GM23338 (cell line): ENCODE data around the gene GRID1.

ENCODE experiments used
- STAT1 ChIP-seq: IDR thresholded peaks from one replicate; pipeline ENCODE4 v1.6.1; 2016; ENCODE audit warnings: antibody characterized with exemption; ENCODE audit not compliant: unreplicated experiment
- TF ChIP-seq, protein P1 (sequence below): IDR thresholded peaks from one replicate; pipeline ENCODE4 v1.6.1; 2018; ENCODE audit warnings: antibody characterized with exemption; ENCODE audit not compliant: unreplicated experiment
- TF ChIP-seq, protein P2 (sequence below), 2 experiments: fragments of 200-600 bp in 1 of 2; sonication (generic) in 1 of 2; conservative IDR thresholded peaks; 2 replicates each; pipeline versions ENCODE4 v1.5.1 to v1.6.1; 2016 to 2017; ENCODE audit warnings: antibody characterized with exemption in 2 of 2, low read depth in 2 of 2, mild to moderate bottlenecking in 2 of 2, moderate library complexity in 1 of 2

DNA sequence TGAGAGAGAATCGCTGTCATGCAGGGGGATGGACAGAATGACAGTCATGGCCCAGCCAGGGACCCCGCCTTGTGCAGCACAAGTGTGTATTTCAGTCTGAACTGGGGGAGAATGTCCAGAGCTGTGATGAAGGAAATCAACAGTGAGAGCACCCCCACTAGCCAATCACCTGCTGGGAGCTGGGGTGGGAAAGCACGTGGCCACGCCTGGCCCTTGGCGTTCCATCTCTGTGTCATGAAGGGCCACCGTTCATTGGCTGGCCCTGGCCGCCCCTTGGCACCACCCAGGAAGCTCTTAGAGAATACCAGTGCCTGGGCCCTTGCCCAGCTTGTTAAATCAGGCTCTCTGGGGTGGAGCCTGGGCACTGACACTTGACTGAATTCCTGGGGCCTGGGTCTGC is 22.8 kb downstream of the GRID1 start:
- TF ChIP-seq, protein P1, sequence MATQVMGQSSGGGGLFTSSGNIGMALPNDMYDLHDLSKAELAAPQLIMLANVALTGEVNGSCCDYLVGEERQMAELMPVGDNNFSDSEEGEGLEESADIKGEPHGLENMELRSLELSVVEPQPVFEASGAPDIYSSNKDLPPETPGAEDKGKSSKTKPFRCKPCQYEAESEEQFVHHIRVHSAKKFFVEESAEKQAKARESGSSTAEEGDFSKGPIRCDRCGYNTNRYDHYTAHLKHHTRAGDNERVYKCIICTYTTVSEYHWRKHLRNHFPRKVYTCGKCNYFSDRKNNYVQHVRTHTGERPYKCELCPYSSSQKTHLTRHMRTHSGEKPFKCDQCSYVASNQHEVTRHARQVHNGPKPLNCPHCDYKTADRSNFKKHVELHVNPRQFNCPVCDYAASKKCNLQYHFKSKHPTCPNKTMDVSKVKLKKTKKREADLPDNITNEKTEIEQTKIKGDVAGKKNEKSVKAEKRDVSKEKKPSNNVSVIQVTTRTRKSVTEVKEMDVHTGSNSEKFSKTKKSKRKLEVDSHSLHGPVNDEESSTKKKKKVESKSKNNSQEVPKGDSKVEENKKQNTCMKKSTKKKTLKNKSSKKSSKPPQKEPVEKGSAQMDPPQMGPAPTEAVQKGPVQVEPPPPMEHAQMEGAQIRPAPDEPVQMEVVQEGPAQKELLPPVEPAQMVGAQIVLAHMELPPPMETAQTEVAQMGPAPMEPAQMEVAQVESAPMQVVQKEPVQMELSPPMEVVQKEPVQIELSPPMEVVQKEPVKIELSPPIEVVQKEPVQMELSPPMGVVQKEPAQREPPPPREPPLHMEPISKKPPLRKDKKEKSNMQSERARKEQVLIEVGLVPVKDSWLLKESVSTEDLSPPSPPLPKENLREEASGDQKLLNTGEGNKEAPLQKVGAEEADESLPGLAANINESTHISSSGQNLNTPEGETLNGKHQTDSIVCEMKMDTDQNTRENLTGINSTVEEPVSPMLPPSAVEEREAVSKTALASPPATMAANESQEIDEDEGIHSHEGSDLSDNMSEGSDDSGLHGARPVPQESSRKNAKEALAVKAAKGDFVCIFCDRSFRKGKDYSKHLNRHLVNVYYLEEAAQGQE = no peak
- TF ChIP-seq, protein P2, sequence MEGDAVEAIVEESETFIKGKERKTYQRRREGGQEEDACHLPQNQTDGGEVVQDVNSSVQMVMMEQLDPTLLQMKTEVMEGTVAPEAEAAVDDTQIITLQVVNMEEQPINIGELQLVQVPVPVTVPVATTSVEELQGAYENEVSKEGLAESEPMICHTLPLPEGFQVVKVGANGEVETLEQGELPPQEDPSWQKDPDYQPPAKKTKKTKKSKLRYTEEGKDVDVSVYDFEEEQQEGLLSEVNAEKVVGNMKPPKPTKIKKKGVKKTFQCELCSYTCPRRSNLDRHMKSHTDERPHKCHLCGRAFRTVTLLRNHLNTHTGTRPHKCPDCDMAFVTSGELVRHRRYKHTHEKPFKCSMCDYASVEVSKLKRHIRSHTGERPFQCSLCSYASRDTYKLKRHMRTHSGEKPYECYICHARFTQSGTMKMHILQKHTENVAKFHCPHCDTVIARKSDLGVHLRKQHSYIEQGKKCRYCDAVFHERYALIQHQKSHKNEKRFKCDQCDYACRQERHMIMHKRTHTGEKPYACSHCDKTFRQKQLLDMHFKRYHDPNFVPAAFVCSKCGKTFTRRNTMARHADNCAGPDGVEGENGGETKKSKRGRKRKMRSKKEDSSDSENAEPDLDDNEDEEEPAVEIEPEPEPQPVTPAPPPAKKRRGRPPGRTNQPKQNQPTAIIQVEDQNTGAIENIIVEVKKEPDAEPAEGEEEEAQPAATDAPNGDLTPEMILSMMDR (conservative IDR thresholded peaks at IDR 0.05; ENCODE audit: low read depth in 2 of 2) = no peak
- TF ChIP-seq STAT1 = no peak
